ENCODE measurements around the gene PCNX3. TPM values are rescaled to one million over a fixed set of nuclear protein-coding genes. Genes with fewer than 3 reads are reported as not detected.
A peak's percentile ranks its signal among the peaks of the same experiment; 100 is the strongest.

PCNX3 gene
- total and polyA plus RNA-seq, 10 of the 15 experiments (the other 5 are each of a cell fraction or from before 2014, with no cell fraction given) = 0.03 to 46.6 (median 8.4) TPM

DNA sequence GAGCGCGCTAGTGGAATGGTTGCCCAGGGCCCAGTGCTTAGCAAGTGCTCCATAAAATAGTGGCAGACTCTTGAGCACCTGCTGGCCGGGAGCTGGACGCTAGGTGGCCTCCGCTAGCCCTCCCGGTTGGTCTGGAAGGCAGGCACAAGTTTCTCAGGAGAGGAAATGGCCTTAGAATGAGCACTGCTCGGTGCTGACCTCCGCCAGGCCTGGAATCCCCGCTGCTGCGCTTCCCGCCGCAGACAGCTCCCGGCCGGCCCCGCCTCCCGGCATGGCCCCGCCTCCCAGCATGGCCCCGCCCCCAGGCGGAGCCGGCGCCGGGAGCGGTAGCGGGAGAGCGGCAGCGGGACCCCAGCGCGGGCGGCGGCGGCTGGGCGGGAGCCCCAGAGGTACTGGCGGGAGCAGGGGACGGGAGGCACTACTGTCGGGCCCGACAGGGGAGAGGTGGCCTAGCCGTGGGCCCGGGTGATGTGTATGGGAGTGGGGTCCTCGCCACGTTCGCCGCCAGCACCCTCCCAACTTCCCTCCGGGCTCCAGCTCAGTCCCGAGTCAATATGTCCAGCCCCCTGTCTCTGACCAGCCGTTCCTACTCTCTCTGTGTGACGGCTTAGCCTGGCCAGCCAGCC is 22.3 kb downstream of the PCNX3 start, which contains the start of gene SIPA1 (continued):
- TF ChIP-seq NR2F1 (conservative IDR thresholded peaks at IDR 0.05) = no peak
- TF ChIP-seq RAD21 (IDR thresholded peaks at IDR 0.05; ENCODE audit: insufficient read depth, low read depth, low read length) = no peak
- TF ChIP-seq TCF3 (IDR thresholded peaks at IDR 0.05; ENCODE audit: borderline replicate concordance, insufficient read depth, low read depth, low read length) = 0 out of 2 replicates have a peak, but pooled peaks have one; percentile 4
- TF ChIP-seq NFXL1 (IDR thresholded peaks at IDR 0.05; ENCODE audit: borderline replicate concordance) = no peak
- TF ChIP-seq, protein P1, sequence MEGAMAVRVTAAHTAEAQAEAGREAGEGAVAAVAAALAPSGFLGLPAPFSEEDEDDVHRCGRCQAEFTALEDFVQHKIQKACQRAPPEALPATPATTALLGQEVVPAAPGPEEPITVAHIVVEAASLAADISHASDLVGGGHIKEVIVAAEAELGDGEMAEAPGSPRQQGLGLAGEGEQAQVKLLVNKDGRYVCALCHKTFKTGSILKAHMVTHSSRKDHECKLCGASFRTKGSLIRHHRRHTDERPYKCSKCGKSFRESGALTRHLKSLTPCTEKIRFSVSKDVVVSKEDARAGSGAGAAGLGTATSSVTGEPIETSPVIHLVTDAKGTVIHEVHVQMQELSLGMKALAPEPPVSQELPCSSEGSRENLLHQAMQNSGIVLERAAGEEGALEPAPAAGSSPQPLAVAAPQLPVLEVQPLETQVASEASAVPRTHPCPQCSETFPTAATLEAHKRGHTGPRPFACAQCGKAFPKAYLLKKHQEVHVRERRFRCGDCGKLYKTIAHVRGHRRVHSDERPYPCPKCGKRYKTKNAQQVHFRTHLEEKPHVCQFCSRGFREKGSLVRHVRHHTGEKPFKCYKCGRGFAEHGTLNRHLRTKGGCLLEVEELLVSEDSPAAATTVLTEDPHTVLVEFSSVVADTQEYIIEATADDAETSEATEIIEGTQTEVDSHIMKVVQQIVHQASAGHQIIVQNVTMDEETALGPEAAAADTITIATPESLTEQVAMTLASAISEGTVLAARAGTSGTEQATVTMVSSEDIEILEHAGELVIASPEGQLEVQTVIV (IDR thresholded peaks at IDR 0.05; ENCODE audit: borderline replicate concordance, partially characterized antibody) = no peak
- peak; percentile 11; the same call in 1 of the 2 replicates for TF ChIP-seq ATF7 (IDR thresholded peaks at IDR 0.05; ENCODE audit: low read depth)
- TF ChIP-seq KDM1A (IDR thresholded peaks at IDR 0.05; ENCODE audit: borderline replicate concordance) = no peak
- TF ChIP-seq POLR2A (IDR thresholded peaks at IDR 0.05; ENCODE audit: low read depth, low read length) = peak; percentile 81
- TF ChIP-seq, protein P2, sequence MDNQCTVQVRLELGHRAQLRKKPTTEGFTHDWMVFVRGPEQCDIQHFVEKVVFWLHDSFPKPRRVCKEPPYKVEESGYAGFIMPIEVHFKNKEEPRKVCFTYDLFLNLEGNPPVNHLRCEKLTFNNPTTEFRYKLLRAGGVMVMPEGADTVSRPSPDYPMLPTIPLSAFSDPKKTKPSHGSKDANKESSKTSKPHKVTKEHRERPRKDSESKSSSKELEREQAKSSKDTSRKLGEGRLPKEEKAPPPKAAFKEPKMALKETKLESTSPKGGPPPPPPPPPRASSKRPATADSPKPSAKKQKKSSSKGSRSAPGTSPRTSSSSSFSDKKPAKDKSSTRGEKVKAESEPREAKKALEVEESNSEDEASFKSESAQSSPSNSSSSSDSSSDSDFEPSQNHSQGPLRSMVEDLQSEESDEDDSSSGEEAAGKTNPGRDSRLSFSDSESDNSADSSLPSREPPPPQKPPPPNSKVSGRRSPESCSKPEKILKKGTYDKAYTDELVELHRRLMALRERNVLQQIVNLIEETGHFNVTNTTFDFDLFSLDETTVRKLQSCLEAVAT (IDR thresholded peaks at IDR 0.05) = peak; percentile 43; the same call in 1 of the 2 replicates
- no peak for TF ChIP-seq MXI1 (IDR thresholded peaks at IDR 0.05; ENCODE audit: low read depth, low read length)
- no peak for TF ChIP-seq EED (IDR thresholded peaks at IDR 0.05; ENCODE audit: low read depth)
- peak; percentile 11 for TF ChIP-seq GATAD2B (conservative IDR thresholded peaks at IDR 0.05; ENCODE audit: low read depth)
- TF ChIP-seq POLR2AphosphoS5 (IDR thresholded peaks at IDR 0.05; ENCODE audit: low read length) = peak; percentile 73
- no peak for TF ChIP-seq NFYA (IDR thresholded peaks at IDR 0.05; ENCODE audit: borderline replicate concordance, low read depth, low read length)
- no peak for TF ChIP-seq ETV6 (conservative IDR thresholded peaks at IDR 0.05 in 1 of 2, IDR thresholded peaks at IDR 0.05 in 1 of 2; ENCODE audit: borderline replicate concordance in 1 of 2, low read depth in 1 of 2)
- no peak for TF ChIP-seq REST (IDR thresholded peaks at IDR 0.05; ENCODE audit: low read depth, low read length)
- no peak for TF ChIP-seq ZNF24 (IDR thresholded peaks at IDR 0.05)
- no peak for TF ChIP-seq ASH2L (IDR thresholded peaks at IDR 0.05; ENCODE audit: borderline replicate concordance, low read depth)
- TF ChIP-seq, protein P3, sequence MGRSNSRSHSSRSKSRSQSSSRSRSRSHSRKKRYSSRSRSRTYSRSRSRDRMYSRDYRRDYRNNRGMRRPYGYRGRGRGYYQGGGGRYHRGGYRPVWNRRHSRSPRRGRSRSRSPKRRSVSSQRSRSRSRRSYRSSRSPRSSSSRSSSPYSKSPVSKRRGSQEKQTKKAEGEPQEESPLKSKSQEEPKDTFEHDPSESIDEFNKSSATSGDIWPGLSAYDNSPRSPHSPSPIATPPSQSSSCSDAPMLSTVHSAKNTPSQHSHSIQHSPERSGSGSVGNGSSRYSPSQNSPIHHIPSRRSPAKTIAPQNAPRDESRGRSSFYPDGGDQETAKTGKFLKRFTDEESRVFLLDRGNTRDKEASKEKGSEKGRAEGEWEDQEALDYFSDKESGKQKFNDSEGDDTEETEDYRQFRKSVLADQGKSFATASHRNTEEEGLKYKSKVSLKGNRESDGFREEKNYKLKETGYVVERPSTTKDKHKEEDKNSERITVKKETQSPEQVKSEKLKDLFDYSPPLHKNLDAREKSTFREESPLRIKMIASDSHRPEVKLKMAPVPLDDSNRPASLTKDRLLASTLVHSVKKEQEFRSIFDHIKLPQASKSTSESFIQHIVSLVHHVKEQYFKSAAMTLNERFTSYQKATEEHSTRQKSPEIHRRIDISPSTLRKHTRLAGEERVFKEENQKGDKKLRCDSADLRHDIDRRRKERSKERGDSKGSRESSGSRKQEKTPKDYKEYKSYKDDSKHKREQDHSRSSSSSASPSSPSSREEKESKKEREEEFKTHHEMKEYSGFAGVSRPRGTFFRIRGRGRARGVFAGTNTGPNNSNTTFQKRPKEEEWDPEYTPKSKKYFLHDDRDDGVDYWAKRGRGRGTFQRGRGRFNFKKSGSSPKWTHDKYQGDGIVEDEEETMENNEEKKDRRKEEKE (IDR thresholded peaks at IDR 0.05) = no peak
- TF ChIP-seq YY1 (IDR thresholded peaks at IDR 0.05; ENCODE audit: low read depth, low read length) = no peak
